Left ventricle myocardium superior (tissue), 1 donor: ENCODE results near the gene FLT4. TPM values are rescaled to one million over a fixed set of nuclear protein-coding genes. Genes with fewer than 3 reads are reported as not detected.

Experiments
- ATAC-seq: fragments of 200-7000 bp; cut with Tn5 transposase; one replicate; pipeline ENCODE4 v1.9.1; 2020; ENCODE audit warnings: mild to moderate bottlenecking, moderate library complexity
- DNase-seq: peaks from one replicate; pipeline ENCODE4 v3.0.0-alpha.2; 2020
- intact Hi-C: fragments of 100-400 bp; cut with micrococcal nuclease; formaldehyde crosslinking; loops from one replicate; pipeline ENCODE4 v1.11.0; 2022
- total RNA-seq: library from RNA; stranded (reverse); fragmentation: NEBNext Ultra II Directional; extraction: Animal tissue kit (Norgen Biotek cat#: 25700); gene quantifications from one replicate; pipeline ENCODE4 v1.2.1, GENCODE V29; 2021
- donor health status: DM: no; HTN: yes; CAD: no; lungs with severe emphysema.

FLT4 gene
- total RNA-seq, 1 donor from 2014 or later: 8.0 TPM

DNA sequence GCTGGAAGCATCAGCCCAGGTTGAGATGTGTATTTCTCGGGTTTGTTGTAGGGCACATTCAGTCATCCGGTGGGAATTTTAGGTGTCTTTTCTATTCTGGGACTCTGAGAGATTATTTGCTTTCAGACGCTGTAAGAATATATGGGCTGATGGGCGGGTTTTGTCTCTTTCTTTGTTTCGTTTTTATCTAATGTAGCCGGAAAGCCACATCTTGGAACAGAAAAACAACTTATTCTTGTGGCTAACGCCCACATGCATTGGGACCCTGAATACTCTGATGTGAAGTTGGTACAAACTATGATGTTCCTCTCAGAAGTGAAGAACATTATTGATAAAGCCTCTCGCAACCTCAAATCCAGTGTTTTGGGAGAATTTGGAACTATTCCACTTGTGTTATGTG, 80.5 kb downstream of the FLT4 start:
- ATAC-seq: no peak
- DNase-seq: no peak
- intact Hi-C loops: no loop called here

DNA sequence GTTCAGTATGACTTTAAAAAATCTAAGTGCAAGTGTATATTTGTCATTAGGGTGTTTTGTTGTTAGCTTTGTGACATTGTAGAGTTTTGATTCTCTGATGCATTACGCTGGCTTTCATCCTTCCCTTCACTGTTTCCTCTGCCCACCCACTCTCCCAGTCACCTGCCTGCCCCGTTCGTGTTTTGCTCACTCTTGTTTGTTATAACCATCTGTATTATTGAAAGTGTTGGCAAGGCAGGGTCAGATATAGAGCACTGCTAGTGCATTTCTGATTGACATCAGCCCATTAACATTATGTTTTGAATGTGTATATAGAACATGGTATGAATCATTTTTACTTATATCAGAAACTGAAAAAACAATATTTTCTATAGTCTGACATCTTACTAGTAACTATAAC, 85.4 kb downstream of the FLT4 start:
- intact Hi-C loops: no loop called here
- DNase-seq (no peak), ATAC-seq (no peak)

DNA sequence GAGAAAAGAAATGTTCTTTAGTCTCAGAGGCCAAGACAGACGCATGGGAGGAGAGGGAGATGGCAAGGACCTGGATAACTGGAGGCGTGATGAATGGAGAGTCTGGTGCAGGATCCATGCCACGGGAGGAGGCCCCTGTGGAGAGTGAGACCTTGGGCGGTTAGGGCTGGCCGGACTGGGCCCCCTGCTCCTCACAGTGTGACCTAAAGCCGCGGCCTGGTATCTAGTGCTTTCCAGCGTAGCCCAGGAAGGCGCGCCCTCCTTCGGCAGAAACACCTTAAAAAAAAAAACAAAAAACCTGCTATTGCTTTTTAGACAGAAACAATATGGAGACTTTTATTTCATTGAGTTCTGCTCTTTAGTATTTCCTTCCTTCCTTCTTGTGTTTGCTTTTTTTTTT, 91.2 kb downstream of the FLT4 start:
- ATAC-seq (no peak), DNase-seq (no peak)
- intact Hi-C loops: no loop called here

DNA sequence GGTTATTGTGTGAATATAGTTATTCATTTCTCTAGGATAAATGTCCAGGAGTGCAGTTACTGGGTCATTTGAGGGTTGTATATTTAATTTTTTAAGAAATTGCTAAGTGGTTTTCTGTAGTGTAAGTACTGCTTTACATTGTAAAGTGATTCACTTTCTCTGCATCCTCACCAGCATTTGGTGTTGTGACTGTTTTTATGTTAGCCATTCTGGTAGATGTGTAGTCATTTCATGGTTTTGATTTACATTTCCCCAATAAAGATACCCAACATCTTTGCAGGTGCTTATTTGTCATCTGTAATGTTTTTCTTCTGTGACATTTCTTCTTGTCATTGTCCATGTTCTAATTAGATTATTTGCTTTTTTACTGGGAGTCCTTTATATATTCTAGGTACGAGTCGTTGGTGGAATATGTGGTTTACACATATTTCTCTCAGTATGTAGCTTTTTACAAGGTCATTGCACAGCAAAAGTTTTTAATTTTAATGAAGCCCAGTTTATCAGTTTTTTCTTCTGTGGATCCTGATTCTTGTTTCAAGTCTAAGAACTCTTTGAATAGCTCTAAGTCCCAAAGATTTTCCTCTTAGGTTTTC, 92.1 kb downstream of the FLT4 start:
- ATAC-seq (no peak), DNase-seq (no peak)
- intact Hi-C loops: no loop called here

DNA sequence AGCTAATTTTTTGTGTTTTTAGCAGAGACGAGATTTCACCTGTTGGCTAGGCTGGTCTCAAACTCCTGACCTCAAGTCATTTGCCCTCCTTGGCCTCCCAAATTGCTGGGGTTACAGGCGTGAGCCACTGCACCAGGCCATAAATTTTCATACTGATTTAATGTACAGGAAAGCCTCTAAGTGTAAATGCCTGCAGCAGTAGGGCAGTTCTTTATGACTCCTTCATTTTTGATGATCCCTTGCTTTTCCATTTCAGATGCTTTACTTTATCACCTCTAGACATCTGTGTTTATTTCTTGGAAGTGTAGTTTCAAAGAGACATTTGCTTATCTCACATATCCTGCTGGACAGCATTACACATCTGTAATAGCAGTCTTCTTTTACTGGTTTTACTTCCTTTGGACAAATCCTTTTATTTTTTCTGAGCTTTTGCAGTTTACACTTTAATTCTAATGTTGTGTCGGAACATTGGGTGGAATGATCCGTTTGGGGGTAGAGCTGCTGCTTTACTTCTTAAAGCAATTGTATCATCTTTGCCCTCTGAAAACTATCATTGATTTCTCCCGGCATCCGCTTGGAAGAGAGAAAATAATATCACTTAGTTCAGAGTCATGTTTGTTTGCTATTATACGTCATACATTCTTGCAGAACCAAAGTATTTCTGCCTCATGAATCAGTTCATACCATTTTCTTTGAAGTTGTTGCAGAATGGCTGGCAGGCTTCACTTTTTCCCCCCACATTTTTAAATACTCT, 94.1 kb downstream of the FLT4 start:
- DNase-seq (no peak), ATAC-seq (no peak)
- intact Hi-C loops: no loop called here

DNA sequence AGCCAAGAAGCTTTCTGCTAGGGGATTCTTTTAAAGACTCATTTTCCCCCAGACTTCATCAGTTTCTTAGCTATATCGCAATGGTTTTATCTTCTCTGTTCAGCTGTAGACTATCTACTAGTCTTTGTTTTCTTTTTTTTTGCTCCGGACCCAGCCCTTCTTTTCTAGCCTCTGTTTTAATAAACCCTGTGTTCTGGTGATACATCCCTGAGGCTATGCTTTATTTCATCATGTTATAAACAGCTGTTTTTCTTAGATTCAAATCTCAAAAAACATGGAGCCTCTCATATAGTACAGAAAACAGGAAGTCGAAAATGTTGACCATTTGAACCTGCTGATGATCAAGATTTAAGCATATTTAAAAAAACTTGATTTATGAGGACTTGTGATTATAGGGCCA, 95.9 kb downstream of the FLT4 start:
- DNase-seq: no peak
- intact Hi-C loops: no loop called here
- ATAC-seq: no peak

Other genes with a start within 250 kb of the FLT4 start
- gene CNOT6, start 155.2 kb downstream of the FLT4 start, total RNA-seq: 14.6 TPM
- gene SCGB3A1, start 58.1 kb downstream of the FLT4 start, total RNA-seq: not detected
- gene OR2Y1, start 90.5 kb upstream of the FLT4 start, total RNA-seq: not detected
- gene MGAT1, start 153.2 kb upstream of the FLT4 start, total RNA-seq: 67.0 TPM
- gene ZFP62, start 211.7 kb upstream of the FLT4 start, total RNA-seq: 15.2 TPM
- gene BTNL8, start 249.6 kb upstream of the FLT4 start, total RNA-seq: 0.27 TPM